Stimulated activated CD4-positive, alpha-beta T cell treated with anti-CD3 and anti-CD28 coated beads, Interleukin-1b, Interleukin-23, amount 100 ng/mL, for 1 hour (primary cell): ENCODE measurements around the gene GPRC5B.

ENCODE experiments used
- DNase-seq, 2 donors: peaks; one replicate each; pipeline ENCODE4 v3.0.0-alpha.2; 2020; ENCODE audit warnings: low read depth in 2 of 2

GPRC5B gene

DNA sequence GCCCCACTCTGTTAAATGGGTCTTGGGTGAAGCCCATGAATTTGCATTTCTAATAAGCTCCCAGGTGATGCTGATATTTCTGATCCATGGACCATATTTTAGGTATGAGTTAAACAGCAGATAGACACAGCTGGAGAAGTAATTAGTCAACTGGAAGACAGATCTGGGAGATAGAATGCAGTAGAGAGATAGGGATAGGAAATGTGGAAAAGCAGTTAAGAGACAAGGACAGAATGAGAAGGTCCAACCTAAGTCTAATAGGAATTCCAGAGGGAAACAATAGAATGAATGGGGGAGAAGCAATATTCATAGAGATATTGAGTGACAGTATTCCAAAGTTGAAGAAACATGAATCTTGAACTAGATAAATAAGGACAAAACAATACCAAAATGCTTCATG is 71.7 kb downstream of the GPRC5B start:
- no peak for DNase-seq

GRCh38 chr16:19810817-19811731 is 73.6 kb downstream of the GPRC5B start:
- DNase-seq, result no peak

DNA sequence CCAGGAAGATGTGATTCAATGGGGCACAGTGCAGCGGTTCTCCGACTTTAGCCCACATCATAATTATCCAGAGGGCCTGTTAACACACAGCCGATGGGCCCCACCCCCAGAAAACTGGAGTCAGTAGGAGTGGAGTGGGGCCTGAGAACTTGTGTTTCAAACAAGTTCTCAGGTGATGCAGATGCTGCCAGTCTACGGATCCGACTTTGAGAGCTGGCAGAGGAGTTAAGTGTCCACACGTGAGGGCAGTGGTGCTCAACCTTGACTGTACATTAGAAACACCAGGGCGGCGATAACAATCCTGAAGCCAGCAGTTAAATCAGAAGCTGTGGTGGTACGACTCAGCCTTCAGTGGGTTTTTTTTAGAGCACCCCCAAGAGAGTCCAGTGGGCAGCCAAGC is 75.0 kb downstream of the GPRC5B start:
- DNase-seq, result no peak

- no peak for DNase-seq
Observed at GRCh38 chr16:19809121-19809635, 75.5 kb downstream of the GPRC5B start.

DNA sequence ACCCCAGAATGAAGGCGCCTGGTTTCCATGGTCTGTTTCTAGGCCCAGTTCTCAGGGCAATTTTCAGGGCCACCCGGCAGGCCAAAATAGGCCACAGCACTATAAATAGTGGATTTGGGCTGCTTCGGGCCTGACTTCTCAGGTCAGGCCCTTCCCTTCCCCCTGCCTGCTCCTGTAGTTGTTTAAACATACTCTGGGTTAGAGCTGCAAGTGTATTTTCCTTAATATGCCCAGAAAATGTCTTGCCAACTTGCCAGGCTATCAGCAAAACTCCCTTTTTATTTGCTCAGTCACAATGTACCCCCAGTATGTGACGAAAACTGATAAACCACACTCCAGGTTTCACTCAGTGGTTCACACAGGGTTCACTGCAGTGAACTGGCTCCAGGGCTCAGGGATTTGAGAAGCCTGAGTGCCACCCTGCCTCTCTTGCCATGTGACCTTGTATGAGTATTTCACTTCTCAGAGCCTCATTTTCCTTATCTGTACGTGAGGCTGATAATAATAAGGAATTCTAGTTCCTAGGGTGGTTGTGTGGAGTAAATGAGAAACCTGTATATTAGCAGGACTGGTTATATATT is 76.5 kb downstream of the GPRC5B start:
- DNase-seq, result no peak
